K562 (cell line): ENCODE results near the gene NDRG3. TPM values are rescaled to one million over a fixed set of nuclear protein-coding genes. Genes with fewer than 3 reads are reported as not detected.
A peak's percentile ranks its signal among the peaks of the same experiment; 100 is the strongest.

ENCODE experiments used
- FOSL1 ChIP-seq: fragments of 200-800 bp; sonication (Bioruptor generic); conservative IDR thresholded peaks from 2 replicates; pipeline ENCODE4 v1.6.1; 2016; ENCODE audit warnings: missing genetic modification characterization, missing compliant biosample characterization
- LCOR ChIP-seq: sonication (generic); formaldehyde crosslinking; IDR thresholded peaks from 2 replicates; pipeline ENCODE4 v1.8.0; 2022; ENCODE audit warnings: mild to moderate bottlenecking, missing genetic modification reagents
- POLR2G ChIP-seq: fragments of 200-400 bp; formaldehyde crosslinking; IDR thresholded peaks from 2 replicates; pipeline ENCODE4 v1.6.1; 2017; ENCODE audit warnings: low read depth, mild to moderate bottlenecking, antibody characterized with exemption, low read length, moderate library complexity
- polyA plus RNA-seq, 8 experiments: library from polyadenylated mRNA; depleted of rRNA in 4 of 8; stranded (reverse) in 5 of 8; unstranded in 3 of 8; fragments of >200 nt; fragmentation: Nextera tagmentation in 2 of 8; fragmentation: Illumina TruSeq in 1 of 8; extraction: Ambion mirVana in 2 of 8; extraction: Trizol in 1 of 8; gene quantifications; 2 replicates each; pipeline versions ENCODE4 v1.2.1 to v1.2.3, GENCODE V29; 2011 to 2014; ENCODE audit warnings: inconsistent platforms in 1 of 8, missing spikeins in 1 of 8
- total RNA-seq, 7 experiments: library from RNA; depleted of rRNA in 6 of 7; stranded (reverse); fragments of >200 nt in 6 of 7; fragmentation: Illumina TruSeq in 2 of 7; extraction: Trizol in 2 of 7; gene quantifications; 2 replicates each; pipeline versions ENCODE4 v1.2.1 to v1.2.3, GENCODE V29; 2011 to 2021; ENCODE audit warnings: low replicate concordance in 1 of 7
- TF ChIP-seq, protein P1 (sequence below), 2 experiments: fragments of 450-650 bp; formaldehyde crosslinking in 1 of 2; IDR thresholded peaks; 2 replicates each; pipeline versions ENCODE4 v1.4.0 to v1.6.1; 2014 to 2020; ENCODE audit warnings: mild to moderate bottlenecking in 2 of 2, borderline replicate concordance in 1 of 2, low read depth in 1 of 2
- TF ChIP-seq, protein P2 (sequence below), 2 experiments: fragments of 450-650 bp in 1 of 2; sonication (generic) in 1 of 2; formaldehyde crosslinking in 1 of 2; IDR thresholded peaks; 2 replicates each; pipeline versions ENCODE4 v1.7.1 to v1.9.0; 2016 to 2022; ENCODE audit warnings: inconsistent platforms in 1 of 2, mild to moderate bottlenecking in 1 of 2, missing genetic modification reagents in 1 of 2
- TF ChIP-seq, protein P3 (sequence below): fragments of 450-650 bp; formaldehyde crosslinking; IDR thresholded peaks from 2 replicates; pipeline ENCODE4 v1.4.0; 2020; ENCODE audit warnings: mild to moderate bottlenecking, moderate library complexity

NDRG3 gene
- total and polyA plus RNA-seq, 9 of the 15 experiments (the other 6 are each of a cell fraction or from before 2014, with no cell fraction given), result 14.6 to 39.4 (median 24.4) TPM

DNA sequence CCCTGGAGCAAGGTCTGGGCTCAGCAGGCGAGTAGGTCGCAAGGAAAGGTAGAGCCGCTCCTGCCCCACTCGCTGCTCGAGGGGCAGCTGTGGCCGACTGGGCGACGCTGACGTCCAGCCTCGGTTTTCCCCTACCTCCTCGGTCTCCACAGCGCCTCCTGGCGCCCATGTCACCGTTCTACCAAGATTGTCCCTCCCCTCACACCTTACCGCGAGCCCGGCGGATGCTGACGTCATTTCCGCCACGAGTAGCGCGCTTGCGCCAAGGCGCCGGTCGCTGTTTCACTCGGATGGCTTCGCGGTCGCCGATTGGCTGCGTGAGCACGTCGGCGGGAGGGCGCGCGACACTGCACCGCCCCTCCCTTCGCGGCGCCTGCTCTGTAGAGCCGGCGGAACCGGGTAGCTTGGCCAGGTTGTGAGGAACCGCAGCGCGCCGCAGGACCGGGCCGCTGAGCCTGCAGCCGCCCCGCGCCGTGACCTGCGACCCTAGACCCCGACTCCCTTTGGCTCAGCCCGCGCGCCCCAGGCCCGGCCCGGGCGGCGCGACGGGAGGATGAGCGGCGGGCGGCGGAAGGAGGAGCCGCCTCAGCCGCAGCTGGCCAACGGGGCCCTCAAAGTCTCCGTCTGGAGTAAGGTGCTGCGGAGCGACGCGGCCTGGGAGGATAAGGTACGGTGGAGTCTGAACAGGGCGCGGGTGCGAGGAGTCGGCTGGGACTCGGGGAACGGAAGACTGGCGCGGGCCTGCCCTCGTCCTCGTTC is 140.3 kb downstream of the NDRG3 start, which contains the start of gene RAB5IF (continued):
- TF ChIP-seq, protein P1, sequence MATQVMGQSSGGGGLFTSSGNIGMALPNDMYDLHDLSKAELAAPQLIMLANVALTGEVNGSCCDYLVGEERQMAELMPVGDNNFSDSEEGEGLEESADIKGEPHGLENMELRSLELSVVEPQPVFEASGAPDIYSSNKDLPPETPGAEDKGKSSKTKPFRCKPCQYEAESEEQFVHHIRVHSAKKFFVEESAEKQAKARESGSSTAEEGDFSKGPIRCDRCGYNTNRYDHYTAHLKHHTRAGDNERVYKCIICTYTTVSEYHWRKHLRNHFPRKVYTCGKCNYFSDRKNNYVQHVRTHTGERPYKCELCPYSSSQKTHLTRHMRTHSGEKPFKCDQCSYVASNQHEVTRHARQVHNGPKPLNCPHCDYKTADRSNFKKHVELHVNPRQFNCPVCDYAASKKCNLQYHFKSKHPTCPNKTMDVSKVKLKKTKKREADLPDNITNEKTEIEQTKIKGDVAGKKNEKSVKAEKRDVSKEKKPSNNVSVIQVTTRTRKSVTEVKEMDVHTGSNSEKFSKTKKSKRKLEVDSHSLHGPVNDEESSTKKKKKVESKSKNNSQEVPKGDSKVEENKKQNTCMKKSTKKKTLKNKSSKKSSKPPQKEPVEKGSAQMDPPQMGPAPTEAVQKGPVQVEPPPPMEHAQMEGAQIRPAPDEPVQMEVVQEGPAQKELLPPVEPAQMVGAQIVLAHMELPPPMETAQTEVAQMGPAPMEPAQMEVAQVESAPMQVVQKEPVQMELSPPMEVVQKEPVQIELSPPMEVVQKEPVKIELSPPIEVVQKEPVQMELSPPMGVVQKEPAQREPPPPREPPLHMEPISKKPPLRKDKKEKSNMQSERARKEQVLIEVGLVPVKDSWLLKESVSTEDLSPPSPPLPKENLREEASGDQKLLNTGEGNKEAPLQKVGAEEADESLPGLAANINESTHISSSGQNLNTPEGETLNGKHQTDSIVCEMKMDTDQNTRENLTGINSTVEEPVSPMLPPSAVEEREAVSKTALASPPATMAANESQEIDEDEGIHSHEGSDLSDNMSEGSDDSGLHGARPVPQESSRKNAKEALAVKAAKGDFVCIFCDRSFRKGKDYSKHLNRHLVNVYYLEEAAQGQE (IDR thresholded peaks at IDR 0.05; ENCODE audit: borderline replicate concordance), result peak; percentile 65; the same call in 1 of the 2 replicates
- TF ChIP-seq, protein P1 (CRISPR knock-in tag; IDR thresholded peaks at IDR 0.05; ENCODE audit: low read depth), result no peak; the same call in 1 of the 2 replicates
- peak; percentile 45; the same call in 1 of the 2 replicates for TF ChIP-seq LCOR (CRISPR knock-in tag)
- peak; percentile 93 for TF ChIP-seq POLR2G
- peak; percentile 67 for TF ChIP-seq FOSL1 (tag)
- TF ChIP-seq, protein P2, sequence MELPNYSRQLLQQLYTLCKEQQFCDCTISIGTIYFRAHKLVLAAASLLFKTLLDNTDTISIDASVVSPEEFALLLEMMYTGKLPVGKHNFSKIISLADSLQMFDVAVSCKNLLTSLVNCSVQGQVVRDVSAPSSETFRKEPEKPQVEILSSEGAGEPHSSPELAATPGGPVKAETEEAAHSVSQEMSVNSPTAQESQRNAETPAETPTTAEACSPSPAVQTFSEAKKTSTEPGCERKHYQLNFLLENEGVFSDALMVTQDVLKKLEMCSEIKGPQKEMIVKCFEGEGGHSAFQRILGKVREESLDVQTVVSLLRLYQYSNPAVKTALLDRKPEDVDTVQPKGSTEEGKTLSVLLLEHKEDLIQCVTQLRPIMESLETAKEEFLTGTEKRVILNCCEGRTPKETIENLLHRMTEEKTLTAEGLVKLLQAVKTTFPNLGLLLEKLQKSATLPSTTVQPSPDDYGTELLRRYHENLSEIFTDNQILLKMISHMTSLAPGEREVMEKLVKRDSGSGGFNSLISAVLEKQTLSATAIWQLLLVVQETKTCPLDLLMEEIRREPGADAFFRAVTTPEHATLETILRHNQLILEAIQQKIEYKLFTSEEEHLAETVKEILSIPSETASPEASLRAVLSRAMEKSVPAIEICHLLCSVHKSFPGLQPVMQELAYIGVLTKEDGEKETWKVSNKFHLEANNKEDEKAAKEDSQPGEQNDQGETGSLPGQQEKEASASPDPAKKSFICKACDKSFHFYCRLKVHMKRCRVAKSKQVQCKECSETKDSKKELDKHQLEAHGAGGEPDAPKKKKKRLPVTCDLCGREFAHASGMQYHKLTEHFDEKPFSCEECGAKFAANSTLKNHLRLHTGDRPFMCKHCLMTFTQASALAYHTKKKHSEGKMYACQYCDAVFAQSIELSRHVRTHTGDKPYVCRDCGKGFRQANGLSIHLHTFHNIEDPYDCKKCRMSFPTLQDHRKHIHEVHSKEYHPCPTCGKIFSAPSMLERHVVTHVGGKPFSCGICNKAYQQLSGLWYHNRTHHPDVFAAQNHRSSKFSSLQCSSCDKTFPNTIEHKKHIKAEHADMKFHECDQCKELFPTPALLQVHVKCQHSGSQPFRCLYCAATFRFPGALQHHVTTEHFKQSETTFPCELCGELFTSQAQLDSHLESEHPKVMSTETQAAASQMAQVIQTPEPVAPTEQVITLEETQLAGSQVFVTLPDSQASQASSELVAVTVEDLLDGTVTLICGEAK (IDR thresholded peaks at IDR 0.05), result peak; percentile 94
- TF ChIP-seq, protein P2 (CRISPR knock-in tag; IDR thresholded peaks at IDR 0.05), result no peak
- TF ChIP-seq, protein P3, sequence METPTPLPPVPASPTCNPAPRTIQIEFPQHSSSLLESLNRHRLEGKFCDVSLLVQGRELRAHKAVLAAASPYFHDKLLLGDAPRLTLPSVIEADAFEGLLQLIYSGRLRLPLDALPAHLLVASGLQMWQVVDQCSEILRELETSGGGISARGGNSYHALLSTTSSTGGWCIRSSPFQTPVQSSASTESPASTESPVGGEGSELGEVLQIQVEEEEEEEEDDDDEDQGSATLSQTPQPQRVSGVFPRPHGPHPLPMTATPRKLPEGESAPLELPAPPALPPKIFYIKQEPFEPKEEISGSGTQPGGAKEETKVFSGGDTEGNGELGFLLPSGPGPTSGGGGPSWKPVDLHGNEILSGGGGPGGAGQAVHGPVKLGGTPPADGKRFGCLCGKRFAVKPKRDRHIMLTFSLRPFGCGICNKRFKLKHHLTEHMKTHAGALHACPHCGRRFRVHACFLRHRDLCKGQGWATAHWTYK, result 0 out of 2 replicates have a peak, but pooled peaks have one; percentile 4
